T-cell (primary cell): ENCODE data around the gene CHST14. TPM values are rescaled to one million over a fixed set of nuclear protein-coding genes. Genes with fewer than 3 reads are reported as not detected.
A peak's percentile ranks its signal among the peaks of the same experiment; 100 is the strongest.

Experiments
- ATAC-seq, 4 experiments: fragments of 200-7000 bp in 3 of 4; fragments of 150-1000 bp in 1 of 4; cut with Tn5 transposase; replicated peaks in 1 of 4; 1 replicate in 3 of 4; 2 replicates in 1 of 4; pipeline ENCODE4 v1.10.0; 2021; ENCODE audit warnings: moderate library complexity in 3 of 4, mild to moderate bottlenecking in 2 of 4, moderate number of reproducible peaks in 1 of 4
- CTCF ChIA-PET, 2 donors: fragments of 300-600 bp; sonication (Branson Sonifier 250); formaldehyde crosslinking; loops; one replicate each; lab custom pipeline; 2022; ENCODE audit warnings: antibody characterized with exemption in 2 of 2; lab: Charles Lee
- POLR2A ChIA-PET, 2 donors: fragments of 300-600 bp; sonication (Branson Sonifier 250); formaldehyde crosslinking; loops; one replicate each; lab custom pipeline; 2022; ENCODE audit warnings: antibody characterized with exemption in 2 of 2; lab: Charles Lee
- DNase-seq, 35 experiments: peaks; one replicate each; pipeline versions ENCODE4 v3.0.0 to v3.0.0-alpha.2; 2013 to 2023
- H3K27ac ChIP-seq: one replicate; pipeline ENCODE4 v1.5.1; 2013; ENCODE audit warnings: low read length
- H3K27me3 ChIP-seq, 2 experiments: replicated peaks in 1 of 2; 1 replicate in 1 of 2; 2 replicates in 1 of 2; pipeline versions ENCODE4 v1.6.1 to v1.7.0; 2013; ENCODE audit warnings: low read length in 1 of 2, mixed read lengths in 1 of 2; ENCODE audit not compliant: control insufficient read depth in 2 of 2, insufficient read depth in 2 of 2; ENCODE audit errors: extremely low read depth in 1 of 2
- H3K36me3 ChIP-seq, 2 donors: 1 replicate in 1 of 2; 2 replicates in 1 of 2; pipeline versions ENCODE4 v1.6.1 to v1.7.0; 2013; ENCODE audit warnings: low read length in 1 of 2; ENCODE audit not compliant: control insufficient read depth in 2 of 2, insufficient read depth in 1 of 2; ENCODE audit errors: extremely low read depth in 1 of 2
- H3K4me1 ChIP-seq, 2 experiments: 1 replicate in 1 of 2; 2 replicates in 1 of 2; pipeline versions ENCODE4 v1.6.1 to v1.7.0; 2013; ENCODE audit warnings: low read length in 2 of 2, mixed read lengths in 1 of 2; ENCODE audit not compliant: insufficient read depth in 2 of 2, control insufficient read depth in 1 of 2; ENCODE audit errors: extremely low read depth in 1 of 2
- H3K4me3 ChIP-seq, 2 donors: 1 replicate in 1 of 2; 2 replicates in 1 of 2; pipeline versions ENCODE4 v1.5.1 to v1.7.0; 2013; ENCODE audit warnings: mild to moderate bottlenecking in 2 of 2, low read length in 1 of 2, moderate library complexity in 1 of 2; ENCODE audit not compliant: control insufficient read depth in 1 of 2; ENCODE audit errors: extremely low read depth in 1 of 2
- H3K9me3 ChIP-seq: 2 replicates; pipeline ENCODE4 v1.7.0; 2013
- H3K27ac Mint-ChIP-seq, 2 donors: one replicate each; pipeline ENCODE4 v1.8.0; 2020 to 2021; ENCODE audit warnings: mild to moderate bottlenecking in 2 of 2, mixed read lengths in 2 of 2
- H3K27me3 Mint-ChIP-seq, 2 donors: one replicate each; pipeline ENCODE4 v1.8.0; 2021 to 2022; ENCODE audit warnings: mixed read lengths in 2 of 2
- H3K36me3 Mint-ChIP-seq: one replicate; pipeline ENCODE4 v1.8.0; 2021; ENCODE audit warnings: mixed read lengths
- H3K4me1 Mint-ChIP-seq, 3 donors: one replicate each; pipeline ENCODE4 v1.8.0; 2020 to 2022; ENCODE audit warnings: mixed read lengths in 3 of 3, mild to moderate bottlenecking in 1 of 3
- H3K4me3 Mint-ChIP-seq, 3 donors: one replicate each; pipeline ENCODE4 v1.8.0; 2020 to 2022; ENCODE audit warnings: mild to moderate bottlenecking in 3 of 3, mixed read lengths in 3 of 3, moderate library complexity in 3 of 3
- H3K9me3 Mint-ChIP-seq, 3 donors: one replicate each; pipeline ENCODE4 v1.8.0; 2020 to 2022; ENCODE audit warnings: mixed read lengths in 3 of 3
- WGBS: methylation state at CpG from one replicate; pipeline ENCODE4 v1.1.5; 2013; ENCODE audit warnings: missing lambda C conversion rate; ENCODE audit not compliant: insufficient coverage; 5-methylcytosine and 5-hydroxymethylcytosine counted together
- total RNA-seq, 35 experiments: library from RNA in 6 of 35; stranded (reverse) in 6 of 35; fragments of 120-200 nt in 1 of 35; gene quantifications; one replicate each; pipeline versions ENCODE4 v1.2.1 to v1.2.4 and lab custom pipeline; 2013 to 2026

CHST14 gene
- total RNA-seq, 5 donors from 2014 or later (not counting 1 experiment from before 2014, with no cell fraction given), result 5.8 to 13.3 (median 9.9) TPM

DNA sequence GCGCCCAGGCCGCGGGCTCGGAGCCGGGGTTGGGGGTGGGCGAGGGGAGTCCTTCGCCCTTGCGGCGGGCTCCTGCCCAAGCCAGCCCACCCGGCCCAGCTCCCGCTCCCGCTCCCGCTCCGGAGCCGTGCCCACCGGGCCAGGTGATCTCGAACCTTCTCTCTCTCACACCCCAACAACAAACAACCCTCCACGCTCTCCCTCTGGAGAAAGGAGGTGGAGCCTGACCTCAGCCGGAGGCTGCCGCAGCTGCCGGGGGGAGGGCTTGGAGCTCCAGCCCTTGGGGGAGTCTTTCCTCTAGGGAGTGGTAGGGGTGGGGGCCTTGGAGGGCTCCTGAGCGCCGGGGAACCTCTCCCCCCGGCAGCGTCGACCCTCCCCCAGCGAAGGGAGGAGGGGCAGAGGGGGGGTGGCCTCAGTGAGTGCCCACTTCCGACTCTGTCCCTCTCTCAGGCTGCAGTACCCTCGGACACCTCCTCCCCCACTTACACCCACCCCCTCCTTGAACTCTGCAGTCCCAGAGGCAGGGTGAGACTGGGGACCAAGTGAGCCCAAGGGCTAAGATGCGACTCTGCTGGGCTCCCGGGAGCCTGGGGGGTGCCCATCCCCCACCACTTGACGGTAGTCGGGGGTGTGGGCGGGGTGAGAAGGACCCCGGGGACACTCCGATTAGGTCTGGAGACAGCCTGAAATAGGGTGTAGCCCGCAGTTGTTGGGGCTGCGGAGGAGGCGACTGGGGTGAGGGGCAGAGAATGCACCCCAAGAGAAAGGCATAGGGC, 34.5 kb upstream of the CHST14 start:
- no peak for ATAC-seq
- Mint-ChIP-seq H3K36me3 (no peaks in the 10 kb centered on the region), H3K4me3 (peak overlapping the region; percentile 66 to 67 (median 67)), H3K9me3 (no peaks in the 10 kb centered on the region), H3K27me3 (peaks cover 18 to 32% of the 10 kb centered on the region in 2 donors), H3K27ac (no peak overlapping the region), H3K4me1 (peaks cover 31 to 42% (median 35%) of the 10 kb centered on the region in 3 donors)
- POLR2A ChIA-PET, result interaction anchor here in 1 of 2 donors (0.5 kb wide), 1 partner anchor 20 kb away, joined by 3 read pairs; no protein-coding TSS in a partner anchor
- Histone ChIP-seq H3K4me1 (peaks cover 10 to 44% of the 10 kb centered on the region in 2 experiments), H3K36me3 (no peaks in the 10 kb centered on the region), H3K27me3 (peaks cover 0 to 56% of the 10 kb centered on the region in 2 experiments), H3K4me3 (peak overlapping the region; percentile 47 to 55), H3K27ac (no peak overlapping the region), H3K9me3 (no peaks in the 10 kb centered on the region)
- peak in 1 of 35 experiments; percentile 34 for DNase-seq
- CTCF ChIA-PET, result interaction anchor here in 1 of 2 donors (0.6 kb wide), 1 partner anchor 213 kb away, joined by 5 read pairs; no protein-coding TSS in a partner anchor
- under 1% methylated on average over 11 of the region's 39 CpGs for WGBS

DNA sequence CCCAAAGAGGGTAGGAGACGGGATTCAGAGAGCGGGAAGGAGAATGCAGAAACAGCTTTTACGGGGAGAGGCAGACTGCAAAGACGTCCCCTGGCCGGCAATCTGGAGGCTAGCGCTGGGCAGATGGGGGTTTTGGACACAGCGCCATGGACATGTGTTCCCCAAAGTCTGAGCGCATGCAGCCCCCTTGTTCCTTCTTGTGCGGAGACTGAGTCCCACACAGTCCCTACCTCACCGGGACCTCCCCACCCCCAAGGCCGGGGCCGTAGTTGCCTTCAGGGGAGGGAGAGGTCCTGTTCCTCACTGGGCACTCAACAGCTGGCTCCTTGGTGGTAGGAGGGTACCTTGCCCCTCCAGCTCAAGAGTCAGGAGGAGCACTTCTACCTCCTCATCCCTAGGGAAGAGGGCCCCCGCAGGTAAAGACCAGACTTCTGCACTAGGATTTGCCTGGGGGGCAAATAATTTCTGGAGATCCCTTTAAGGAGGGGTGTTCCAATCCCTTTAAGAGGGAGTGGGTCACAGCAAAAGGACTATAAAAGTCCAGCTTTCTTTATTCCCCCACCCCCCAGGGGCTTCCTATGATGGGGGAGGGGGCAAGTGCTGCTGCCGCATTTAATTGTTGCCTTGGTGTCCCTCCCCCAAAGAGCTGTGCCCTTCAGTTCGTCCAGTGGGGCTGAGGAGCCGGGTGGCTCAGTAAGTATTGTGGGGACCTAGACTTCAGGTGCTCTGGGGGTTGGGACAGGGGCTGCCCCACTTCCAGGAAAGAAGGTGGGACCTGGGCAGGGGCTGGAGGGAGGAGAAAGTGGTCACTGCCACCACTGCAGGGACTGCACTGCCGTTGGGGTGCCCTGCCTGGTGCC, 33.7 kb upstream of the CHST14 start:
- ATAC-seq, result no peak
- Mint-ChIP-seq H3K27ac (no peak overlapping the region), H3K27me3 (peaks cover 18 to 32% of the 10 kb centered on the region in 2 donors), H3K36me3 (no peaks in the 10 kb centered on the region), H3K9me3 (no peaks in the 10 kb centered on the region), H3K4me3 (peak overlapping the region; percentile 66 to 67 (median 67)), H3K4me1 (peaks cover 31 to 42% (median 35%) of the 10 kb centered on the region in 3 donors)
- Histone ChIP-seq H3K9me3 (no peaks in the 10 kb centered on the region), H3K27ac (no peak overlapping the region), H3K4me3 (peak overlapping the region; percentile 47 to 55), H3K27me3 (peaks cover 0 to 56% of the 10 kb centered on the region in 2 experiments), H3K36me3 (no peaks in the 10 kb centered on the region), H3K4me1 (peaks cover 10 to 44% of the 10 kb centered on the region in 2 experiments)
- ChIA-PET CTCF (no interaction called here), POLR2A (interaction anchor here in 1 of 2 donors (0.5 kb wide), 1 partner anchor 20 kb away, joined by 3 read pairs; no protein-coding TSS in a partner anchor)
- 27% methylated on average over 8 of the region's 17 CpGs for WGBS
- no peak for DNase-seq

DNA sequence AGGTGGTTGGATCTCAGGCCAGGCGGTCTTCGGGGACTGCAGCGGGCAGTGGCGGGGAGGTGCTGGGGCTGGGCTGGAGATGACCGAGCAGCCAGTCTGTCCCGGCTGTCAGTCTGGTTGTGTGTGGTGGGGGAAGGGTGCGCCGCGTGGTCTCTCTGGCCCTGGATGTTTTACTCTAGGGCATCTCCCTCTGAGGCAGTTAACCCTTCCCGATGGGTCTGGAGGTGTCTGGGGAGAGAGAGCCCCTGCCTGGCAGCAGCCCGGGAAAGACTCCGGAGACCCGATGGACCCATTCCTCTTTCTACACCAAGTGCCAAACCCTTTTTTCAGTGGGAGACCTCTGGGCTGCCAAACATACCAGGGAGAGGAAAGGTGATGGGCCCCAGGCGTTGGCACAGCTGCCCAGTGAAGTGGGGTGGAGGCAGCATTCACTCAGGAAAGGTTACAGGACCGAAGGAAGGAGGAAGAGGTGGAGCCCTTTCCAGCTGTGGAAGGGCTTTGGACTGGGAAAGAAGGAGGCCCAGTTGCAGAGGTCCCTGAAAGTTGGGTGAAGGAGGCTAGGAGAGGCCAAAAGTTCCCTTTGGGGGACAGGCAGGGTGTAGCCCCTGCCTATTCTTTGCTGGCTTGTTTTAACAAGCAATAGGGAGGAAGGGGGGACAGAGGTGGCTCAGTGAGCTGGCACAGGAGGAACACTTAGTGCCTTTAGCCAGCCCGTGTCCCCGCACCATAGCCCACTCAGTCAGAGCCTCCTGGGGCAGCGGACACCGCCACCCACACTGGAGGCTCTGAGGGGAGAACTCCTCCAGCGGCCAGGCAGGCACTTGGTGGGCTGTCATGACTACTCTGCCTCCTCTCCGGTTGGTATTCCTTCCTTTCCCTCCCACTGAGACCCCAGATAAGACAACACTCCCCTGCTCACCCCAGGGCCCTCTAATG, 32.8 kb upstream of the CHST14 start:
- DNase-seq (no peak), ATAC-seq (no peak)
- H3K27me3 ChIP-seq, result peaks cover 0 to 56% of the 10 kb centered on the region in 2 experiments
- peaks cover 12 to 52% of the 10 kb centered on the region in 2 experiments for H3K4me1 ChIP-seq
- H3K27ac ChIP-seq, result no peak overlapping the region
- no peaks in the 10 kb centered on the region for H3K36me3 Mint-ChIP-seq
- 62% methylated on average over 6 of the region's 21 CpGs for WGBS
- peak overlapping the region; percentile 25 to 67 (median 34) for H3K4me3 Mint-ChIP-seq
- no peak overlapping the region for H3K27ac Mint-ChIP-seq
- no peak overlapping the region for H3K4me3 ChIP-seq
- no peaks in the 10 kb centered on the region for H3K9me3 ChIP-seq
- H3K36me3 ChIP-seq, result no peaks in the 10 kb centered on the region
- ChIA-PET POLR2A (no interaction called here), CTCF (no interaction called here)
- peaks cover 39 to 50% (median 43%) of the 10 kb centered on the region in 3 donors for H3K4me1 Mint-ChIP-seq
- H3K27me3 Mint-ChIP-seq, result peaks cover 18 to 32% of the 10 kb centered on the region in 2 donors
- H3K9me3 Mint-ChIP-seq, result no peaks in the 10 kb centered on the region

DNA sequence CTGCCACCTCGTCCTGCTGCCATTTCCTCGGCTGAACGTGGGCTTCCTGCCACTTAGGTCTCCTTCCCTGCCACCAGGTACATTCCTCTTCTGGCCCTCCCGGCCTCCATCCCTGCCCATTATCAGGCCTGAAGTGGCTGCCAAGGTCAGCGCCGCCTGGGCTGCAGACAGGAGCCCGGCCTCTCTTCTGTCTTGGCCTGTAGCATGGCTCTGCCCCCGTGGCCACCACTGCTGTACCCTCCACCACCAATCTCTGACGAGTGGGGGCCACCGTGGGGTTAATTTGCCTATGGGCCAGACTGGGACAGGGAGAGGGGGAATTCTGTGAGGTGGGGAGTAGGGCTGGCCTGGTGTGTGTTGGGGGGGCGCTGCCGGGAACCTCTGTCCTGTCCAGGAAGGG, 32.1 kb upstream of the CHST14 start:
- 62% methylated on average over 9 of the region's 12 CpGs for WGBS
- no peaks in the 10 kb centered on the region for H3K36me3 ChIP-seq
- ATAC-seq, result no peak
- peaks cover 46 to 57% (median 50%) of the 10 kb centered on the region in 3 donors for H3K4me1 Mint-ChIP-seq
- no peaks in the 10 kb centered on the region for H3K9me3 Mint-ChIP-seq
- no peak overlapping the region for H3K4me3 ChIP-seq
- H3K36me3 Mint-ChIP-seq, result no peaks in the 10 kb centered on the region
- H3K27ac Mint-ChIP-seq, result no peak overlapping the region
- H3K4me1 ChIP-seq, result peaks cover 12 to 59% of the 10 kb centered on the region in 2 experiments
- H3K27me3 Mint-ChIP-seq, result peaks cover 18 to 32% of the 10 kb centered on the region in 2 donors
- POLR2A ChIA-PET, result no interaction called here
- CTCF ChIA-PET, result no interaction called here
- peak overlapping the region; percentile 25 to 98 (median 34) for H3K4me3 Mint-ChIP-seq
- H3K9me3 ChIP-seq, result no peaks in the 10 kb centered on the region
- no peak for DNase-seq
- H3K27me3 ChIP-seq, result peaks cover 0 to 56% of the 10 kb centered on the region in 2 experiments
- no peak overlapping the region for H3K27ac ChIP-seq

DNA sequence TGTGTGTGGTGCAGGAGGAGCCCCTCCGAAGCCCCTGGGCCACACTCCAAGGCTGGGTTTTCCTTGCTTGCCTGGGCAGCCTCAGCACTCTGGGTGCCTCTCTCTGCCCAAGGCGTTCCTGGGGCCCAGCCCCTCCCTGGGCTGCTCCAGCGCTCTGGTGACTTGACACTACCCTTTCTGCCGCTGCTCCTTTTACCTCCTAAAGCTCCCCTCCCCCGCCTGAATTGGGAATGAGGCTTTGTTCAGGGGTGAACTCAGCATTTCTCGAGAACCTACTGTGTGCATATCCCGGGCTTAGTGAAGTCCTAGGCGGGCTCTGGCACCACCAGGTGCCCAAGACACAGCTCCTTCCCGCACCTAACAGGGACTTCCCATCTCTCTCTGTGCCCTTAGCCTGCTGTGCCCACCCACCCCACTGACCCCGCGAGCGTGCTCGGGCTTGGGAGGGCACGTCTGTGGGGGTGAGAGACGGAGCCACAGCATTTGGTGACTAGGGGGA, 31.3 kb upstream of the CHST14 start:
- 21% methylated on average over 11 of the region's 15 CpGs for WGBS
- Mint-ChIP-seq H3K4me3 (peak overlapping the region; percentile 85 to 98 (median 93)), H3K36me3 (no peaks in the 10 kb centered on the region), H3K9me3 (no peaks in the 10 kb centered on the region), H3K27me3 (peaks cover 18 to 32% of the 10 kb centered on the region in 2 donors), H3K4me1 (peaks cover 54 to 62% (median 58%) of the 10 kb centered on the region in 3 donors), H3K27ac (peak overlapping the region in 1 of 2 donors; percentile 55)
- Histone ChIP-seq H3K27ac (no peak overlapping the region), H3K4me1 (peaks cover 14 to 62% of the 10 kb centered on the region in 2 experiments), H3K9me3 (no peaks in the 10 kb centered on the region), H3K27me3 (peaks cover 0 to 56% of the 10 kb centered on the region in 2 experiments), H3K4me3 (peak overlapping the region; percentile 56 to 60), H3K36me3 (no peaks in the 10 kb centered on the region)
- ATAC-seq (no peak), DNase-seq (peak in 1 of 35 experiments; percentile 17)
- ChIA-PET POLR2A (interaction anchor here in 1 of 2 donors (0.6 kb wide), 1 partner anchor 10 kb away, joined by 3 read pairs; no protein-coding TSS in a partner anchor), CTCF (interaction anchor here in 1 of 2 donors (0.5 to 1.5 kb wide), 3 partner anchors 22 to 126 kb away, joined by 3 read pairs; partner anchors contain the start of gene CCDC32)
